NCI-H2227 treated with DMSO at 0.1 percent for 48 hours (cell line): ENCODE measurements around the gene ARL16.
"Not testable (repeated sequence)": the region's sequence is repeated elsewhere in the genome, so short reads cannot be mapped to it uniquely, and the experiment has no call there.

ENCODE experiments used
- DNase-seq: peaks from one replicate; lab custom pipeline; 2025; lab: John Stamatoyannopoulos, UW

Gene ARL16

GRCh38 chr17:81695211-81695610 lies 11.6 kb upstream of the ARL16 start:
- no peak for DNase-seq

DNA sequence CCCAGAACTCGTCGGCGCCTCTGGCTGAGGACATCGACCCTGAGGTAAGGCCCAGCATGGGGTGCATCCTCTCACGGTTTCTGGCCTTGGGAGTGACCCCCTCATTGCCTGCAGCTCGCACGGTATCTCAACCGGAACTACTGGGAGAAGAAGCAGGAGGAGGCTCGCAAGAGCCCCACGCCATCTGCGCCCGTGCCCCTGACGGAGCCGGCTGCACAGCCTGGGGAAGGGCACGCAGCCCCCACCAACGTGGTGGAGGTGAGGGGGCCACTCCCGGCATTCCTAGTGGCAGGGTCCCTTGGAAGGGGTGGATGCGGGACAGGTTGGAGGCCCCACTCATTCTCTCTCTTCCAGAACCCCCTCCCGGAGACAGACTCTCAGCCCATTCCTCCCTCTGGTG lies 11.2 kb upstream of the ARL16 start:
- DNase-seq, result no peak

DNA sequence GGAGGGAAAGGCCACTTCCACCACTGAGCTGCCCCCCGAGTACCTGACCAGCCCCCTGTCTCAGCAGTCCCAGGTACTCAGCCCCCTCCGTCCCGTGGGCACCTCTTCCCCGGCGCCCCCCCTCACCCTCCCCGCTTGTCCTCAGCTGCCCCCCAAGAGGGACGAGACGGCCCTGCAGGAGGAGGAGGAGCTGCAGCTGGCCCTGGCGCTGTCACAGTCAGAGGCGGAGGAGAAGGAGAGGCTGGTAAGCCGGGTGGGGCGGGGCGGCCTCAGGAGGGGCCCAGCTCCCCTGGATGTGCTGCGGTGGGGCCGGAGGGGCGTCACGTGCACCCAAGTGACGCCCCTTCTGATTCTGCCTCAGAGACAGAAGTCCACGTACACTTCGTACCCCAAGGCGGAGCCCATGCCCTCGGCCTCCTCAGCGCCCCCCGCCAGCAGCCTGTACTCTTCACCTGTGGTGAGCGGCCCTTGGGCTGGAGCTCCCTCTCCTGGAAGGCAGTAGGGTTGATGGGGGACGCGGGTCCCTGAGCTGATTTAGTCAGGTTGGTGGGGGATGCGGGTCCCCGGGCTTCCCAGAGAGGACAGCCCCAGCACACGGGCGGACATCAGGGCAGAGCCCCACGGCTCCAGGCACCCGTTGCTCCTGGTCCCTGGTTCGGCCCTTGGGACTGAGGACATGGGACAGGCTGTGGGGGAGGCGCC lies 10.1 kb upstream of the ARL16 start:
- no peak for DNase-seq

DNA sequence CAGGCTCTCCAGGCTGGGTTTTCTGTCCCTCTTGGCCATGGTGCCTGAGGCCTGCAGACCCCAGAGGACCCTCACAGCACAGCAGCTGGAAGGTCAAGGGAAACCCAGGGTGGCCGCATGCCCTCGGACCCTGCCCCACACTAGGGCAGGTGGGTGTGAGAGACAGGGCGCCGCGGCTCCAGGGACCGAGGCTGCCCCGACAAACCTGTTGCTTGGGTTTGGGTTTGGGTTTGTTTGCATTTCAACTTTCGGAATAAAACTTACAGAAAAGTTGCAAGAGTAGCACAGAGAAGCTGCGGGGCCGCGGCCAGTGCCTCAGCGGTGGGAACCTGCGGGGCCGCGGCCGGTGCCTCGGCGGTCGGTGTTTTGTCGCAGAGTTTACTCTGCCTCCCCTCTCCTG lies 8.0 kb upstream of the ARL16 start:
- no peak for DNase-seq

GRCh38 chr17:81691196-81691595 lies 7.6 kb upstream of the ARL16 start:
- DNase-seq, result no peak

- DNase-seq, result no peak
Observed at GRCh38 chr17:81690549-81690948, 7.0 kb upstream of the ARL16 start.

- DNase-seq, result no peak
Observed at GRCh38 chr17:81690066-81690465, 6.5 kb upstream of the ARL16 start.

- DNase-seq, result no peak
Observed at GRCh38 chr17:81688616-81689015, 5.0 kb upstream of the ARL16 start.

GRCh38 chr17:81687770-81688541 lies 4.4 kb upstream of the ARL16 start:
- DNase-seq, result no peak

DNA sequence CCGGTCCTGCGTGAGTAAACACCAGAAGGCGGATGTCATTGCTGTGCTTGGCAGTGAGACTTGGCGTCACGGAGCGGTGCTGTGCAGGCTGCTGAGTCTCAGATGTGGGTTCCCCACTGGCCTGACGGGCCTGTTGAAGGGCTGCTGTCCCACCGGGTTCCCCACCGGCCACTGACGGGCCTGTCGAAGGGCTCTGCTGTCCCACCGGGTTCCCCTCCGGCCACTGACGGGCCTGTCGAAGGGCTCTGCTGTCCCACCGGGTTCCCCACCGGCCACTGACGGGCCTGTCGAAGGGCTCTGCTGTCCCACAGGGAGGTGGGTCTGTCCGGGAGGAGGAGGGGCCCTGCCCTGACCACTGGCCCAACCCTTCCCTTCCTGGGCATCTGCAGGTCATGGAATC lies 3.0 kb upstream of the ARL16 start:
- no peak for DNase-seq

DNA sequence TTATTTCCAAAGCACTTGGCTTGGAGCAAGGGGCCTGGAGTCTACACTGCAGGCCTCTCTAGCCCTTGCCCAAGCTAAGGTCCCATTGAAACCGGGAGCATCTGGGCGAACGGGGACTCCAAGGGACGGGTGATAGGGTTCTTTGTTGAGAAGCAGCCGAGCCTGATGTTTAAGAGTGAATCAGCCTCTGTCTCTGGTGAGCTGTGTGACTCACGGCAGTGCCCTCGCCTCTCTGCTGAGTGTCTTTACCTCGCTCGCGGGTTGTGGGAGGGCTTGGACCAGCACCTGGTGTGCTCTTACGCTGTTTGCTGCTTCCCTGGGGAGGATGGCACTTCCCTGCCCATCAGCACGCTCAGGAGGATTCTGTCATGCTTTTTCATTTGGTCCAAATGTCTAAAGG lies 1.5 kb upstream of the ARL16 start:
- DNase-seq, result no peak

GRCh38 chr17:81684442-81684911 lies 880 bp upstream of the ARL16 start:
- no peak for DNase-seq

- no peak for DNase-seq
Observed at GRCh38 chr17:81683208-81683583, 401 bp downstream of the ARL16 start.

DNA sequence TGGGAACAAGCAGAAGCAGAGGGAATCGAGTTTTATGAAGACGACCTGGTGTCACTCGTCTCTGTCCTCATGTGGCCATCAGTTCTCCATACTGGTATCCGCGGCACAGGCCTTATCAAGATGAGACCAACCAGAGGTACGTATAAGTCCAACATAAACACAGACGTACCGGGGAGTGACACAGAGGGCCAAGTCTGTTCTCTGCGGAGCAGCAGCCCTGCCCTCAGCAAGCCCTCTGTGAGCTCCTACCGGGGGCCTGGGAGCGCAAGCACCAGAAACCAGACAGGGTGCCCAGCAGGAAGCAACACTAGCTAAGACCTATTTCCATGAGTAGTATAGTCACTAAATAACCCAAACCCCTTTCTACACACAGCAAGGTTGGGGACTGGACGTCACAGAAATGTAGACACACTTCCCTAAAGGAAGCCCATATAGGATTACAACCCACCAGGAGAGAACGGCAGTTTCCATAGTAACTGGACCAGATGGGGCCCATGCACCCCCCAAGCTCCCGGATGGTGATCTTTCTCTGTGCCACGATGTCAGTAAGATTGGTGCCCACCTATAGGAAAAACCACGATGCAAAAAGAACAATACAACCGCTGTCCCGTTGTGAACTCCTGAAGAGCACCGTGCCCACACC lies 911 bp downstream of the ARL16 start:
- DNase-seq, result peak; percentile 23

DNA sequence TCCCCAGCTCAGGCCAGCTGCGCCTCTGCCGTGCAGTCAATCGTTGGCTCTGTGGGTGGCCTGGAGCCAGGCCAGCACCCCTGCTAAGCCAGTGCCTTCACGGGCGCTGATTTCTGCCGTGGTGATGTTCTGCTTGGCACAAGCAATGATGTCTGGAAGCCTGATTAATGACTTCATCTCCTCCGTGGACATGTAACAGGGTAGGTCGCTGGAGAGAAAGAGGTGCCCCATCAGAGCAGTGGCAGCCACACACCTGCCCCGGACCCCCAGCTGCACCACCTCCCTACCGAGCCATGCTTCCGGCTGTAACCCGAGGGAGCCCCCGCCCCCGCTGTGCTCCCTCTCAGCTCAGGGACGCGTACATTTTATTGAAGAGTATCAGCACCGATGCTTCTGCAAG lies 1.9 kb downstream of the ARL16 start:
- DNase-seq, result no peak

- DNase-seq, result no peak
Observed at GRCh38 chr17:81680150-81680549, 3.4 kb downstream of the ARL16 start.

GRCh38 chr17:81676906-81677305 lies 6.7 kb downstream of the ARL16 start:
- no peak for DNase-seq

DNA sequence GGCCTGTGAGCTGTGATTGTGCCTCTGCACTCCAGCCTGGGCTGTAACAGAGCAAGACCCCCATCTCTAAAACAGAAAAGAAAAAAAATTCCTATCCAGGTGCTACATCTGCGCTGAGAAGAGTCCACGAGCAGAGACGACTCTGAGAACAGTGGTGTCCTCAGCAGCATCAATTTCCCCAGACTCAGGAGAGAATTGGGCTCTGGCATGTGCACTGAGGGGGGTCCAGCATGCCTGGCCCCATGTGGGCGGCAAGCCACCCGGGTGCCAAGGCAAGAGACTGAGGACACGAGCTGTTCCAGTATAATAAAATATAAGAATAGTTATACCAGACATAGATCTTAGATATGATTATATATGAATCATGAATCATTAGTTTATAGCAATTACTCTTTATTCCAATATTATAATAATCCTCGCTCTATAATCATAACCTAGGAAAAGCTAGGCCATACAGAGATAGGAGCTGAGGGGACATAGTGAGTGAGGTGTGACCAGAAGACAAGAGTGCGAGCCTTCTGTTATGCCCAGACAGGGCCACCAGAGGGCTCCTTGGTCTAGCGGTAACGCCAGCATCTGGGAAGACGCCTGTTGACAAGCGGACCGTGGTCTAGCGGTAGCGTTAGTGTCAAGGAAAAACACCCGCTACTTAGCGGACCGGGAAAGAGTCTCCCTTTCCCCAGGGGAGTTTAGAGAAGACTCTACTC lies 7.9 kb downstream of the ARL16 start:
- not testable (repeated sequence) for DNase-seq

- DNase-seq, result no peak
Observed at GRCh38 chr17:81673561-81674258, 9.9 kb downstream of the ARL16 start.

DNA sequence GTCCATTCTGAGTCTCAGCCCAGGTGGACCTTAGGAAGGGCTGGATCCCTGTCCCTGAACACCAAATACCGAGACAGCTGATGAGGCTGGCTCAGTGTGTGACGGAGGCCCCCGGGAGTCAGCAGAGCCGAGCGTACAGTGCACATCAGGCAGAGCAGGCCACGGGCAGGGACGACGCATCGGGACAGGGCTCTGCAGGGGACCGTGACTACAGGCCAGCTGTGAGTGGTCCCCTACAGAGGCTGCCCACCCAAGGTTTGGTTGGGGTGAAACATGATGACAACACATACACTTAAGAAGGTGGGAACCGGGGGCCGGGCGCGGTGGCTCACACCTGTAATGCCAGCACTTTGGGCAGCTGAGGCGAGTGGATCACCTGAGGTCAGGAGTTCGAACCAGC lies 10.6 kb downstream of the ARL16 start:
- DNase-seq, result no peak

GRCh38 chr17:81672504-81672903 lies 11.1 kb downstream of the ARL16 start:
- DNase-seq, result no peak

GRCh38 chr17:81667754-81668153 lies 15.8 kb downstream of the ARL16 start:
- DNase-seq, result no peak
